Transverse colon (tissue), 4 donors: ENCODE measurements around the gene CIC.

Experiments
- POLR2AphosphoS5 ChIP-seq, 3 donors: sonication (generic); formaldehyde crosslinking; IDR thresholded peaks; one replicate each; pipeline ENCODE4 v1.6.1; 2016; ENCODE audit warnings: antibody characterized with exemption in 3 of 3
- TF ChIP-seq, protein P1 (sequence below), 5 experiments: fragments of 200-600 bp in 3 of 5; fragments of 450-650 bp in 2 of 5; sonication (generic) in 3 of 5; IDR thresholded peaks; 1 replicate in 2 of 5; 2 replicates in 3 of 5; pipeline ENCODE4 v1.5.1; 2016 to 2017; ENCODE audit warnings: antibody characterized with exemption in 5 of 5, inconsistent platforms in 3 of 5, mild to moderate bottlenecking in 2 of 5, moderate library complexity in 1 of 5

- TF ChIP-seq, protein P1, sequence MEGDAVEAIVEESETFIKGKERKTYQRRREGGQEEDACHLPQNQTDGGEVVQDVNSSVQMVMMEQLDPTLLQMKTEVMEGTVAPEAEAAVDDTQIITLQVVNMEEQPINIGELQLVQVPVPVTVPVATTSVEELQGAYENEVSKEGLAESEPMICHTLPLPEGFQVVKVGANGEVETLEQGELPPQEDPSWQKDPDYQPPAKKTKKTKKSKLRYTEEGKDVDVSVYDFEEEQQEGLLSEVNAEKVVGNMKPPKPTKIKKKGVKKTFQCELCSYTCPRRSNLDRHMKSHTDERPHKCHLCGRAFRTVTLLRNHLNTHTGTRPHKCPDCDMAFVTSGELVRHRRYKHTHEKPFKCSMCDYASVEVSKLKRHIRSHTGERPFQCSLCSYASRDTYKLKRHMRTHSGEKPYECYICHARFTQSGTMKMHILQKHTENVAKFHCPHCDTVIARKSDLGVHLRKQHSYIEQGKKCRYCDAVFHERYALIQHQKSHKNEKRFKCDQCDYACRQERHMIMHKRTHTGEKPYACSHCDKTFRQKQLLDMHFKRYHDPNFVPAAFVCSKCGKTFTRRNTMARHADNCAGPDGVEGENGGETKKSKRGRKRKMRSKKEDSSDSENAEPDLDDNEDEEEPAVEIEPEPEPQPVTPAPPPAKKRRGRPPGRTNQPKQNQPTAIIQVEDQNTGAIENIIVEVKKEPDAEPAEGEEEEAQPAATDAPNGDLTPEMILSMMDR (IDR thresholded peaks at IDR 0.05), result no peak
- TF ChIP-seq POLR2AphosphoS5 (IDR thresholded peaks at IDR 0.05), result peak; percentile 97 to 99 (median 99)
Measured at GRCh38 chr19:42254850-42255765, 13.9 kb upstream of the CIC start, which contains the start of gene ERF.
